ENCODE data around the gene SCAF8.

- no peak for TF ChIP-seq POLR2A (IDR thresholded peaks at IDR 0.05; ENCODE audit: low read depth, low read length)
- TF ChIP-seq POLR2AphosphoS5 (IDR thresholded peaks at IDR 0.05; ENCODE audit: low read depth, low read length), result no peak
- TF ChIP-seq TAF1 (IDR thresholded peaks at IDR 0.05; ENCODE audit: low read depth, low read length), result no peak
- TF ChIP-seq SPI1 (IDR thresholded peaks at IDR 0.05; ENCODE audit: low read depth, low read length), result no peak
- TF ChIP-seq PAX5 (IDR thresholded peaks at IDR 0.05; ENCODE audit: insufficient read depth, low read length, severe bottlenecking), result no peak
- TF ChIP-seq POU2F2 (IDR thresholded peaks at IDR 0.05; ENCODE audit: low read depth, low read length), result no peak
Observed at GRCh38 chr6:154690857-154691256, 42.4 kb upstream of the SCAF8 start.
